ENCODE results near the gene DSP.

DSP gene

GRCh38 chr6:7542874-7543624 is 1.6 kb downstream of the DSP start:
- TF ChIP-seq, protein P1, sequence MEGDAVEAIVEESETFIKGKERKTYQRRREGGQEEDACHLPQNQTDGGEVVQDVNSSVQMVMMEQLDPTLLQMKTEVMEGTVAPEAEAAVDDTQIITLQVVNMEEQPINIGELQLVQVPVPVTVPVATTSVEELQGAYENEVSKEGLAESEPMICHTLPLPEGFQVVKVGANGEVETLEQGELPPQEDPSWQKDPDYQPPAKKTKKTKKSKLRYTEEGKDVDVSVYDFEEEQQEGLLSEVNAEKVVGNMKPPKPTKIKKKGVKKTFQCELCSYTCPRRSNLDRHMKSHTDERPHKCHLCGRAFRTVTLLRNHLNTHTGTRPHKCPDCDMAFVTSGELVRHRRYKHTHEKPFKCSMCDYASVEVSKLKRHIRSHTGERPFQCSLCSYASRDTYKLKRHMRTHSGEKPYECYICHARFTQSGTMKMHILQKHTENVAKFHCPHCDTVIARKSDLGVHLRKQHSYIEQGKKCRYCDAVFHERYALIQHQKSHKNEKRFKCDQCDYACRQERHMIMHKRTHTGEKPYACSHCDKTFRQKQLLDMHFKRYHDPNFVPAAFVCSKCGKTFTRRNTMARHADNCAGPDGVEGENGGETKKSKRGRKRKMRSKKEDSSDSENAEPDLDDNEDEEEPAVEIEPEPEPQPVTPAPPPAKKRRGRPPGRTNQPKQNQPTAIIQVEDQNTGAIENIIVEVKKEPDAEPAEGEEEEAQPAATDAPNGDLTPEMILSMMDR (IDR thresholded peaks at IDR 0.05; ENCODE audit: low read length, missing control alignments): no peak
- peak overlapping the region; percentile 55 for H3K4me3 ChIP-seq (replicated peaks; ENCODE audit: low read depth, low read length)
- DNase-seq (ENCODE audit: low read depth): peak; percentile 47

DNA sequence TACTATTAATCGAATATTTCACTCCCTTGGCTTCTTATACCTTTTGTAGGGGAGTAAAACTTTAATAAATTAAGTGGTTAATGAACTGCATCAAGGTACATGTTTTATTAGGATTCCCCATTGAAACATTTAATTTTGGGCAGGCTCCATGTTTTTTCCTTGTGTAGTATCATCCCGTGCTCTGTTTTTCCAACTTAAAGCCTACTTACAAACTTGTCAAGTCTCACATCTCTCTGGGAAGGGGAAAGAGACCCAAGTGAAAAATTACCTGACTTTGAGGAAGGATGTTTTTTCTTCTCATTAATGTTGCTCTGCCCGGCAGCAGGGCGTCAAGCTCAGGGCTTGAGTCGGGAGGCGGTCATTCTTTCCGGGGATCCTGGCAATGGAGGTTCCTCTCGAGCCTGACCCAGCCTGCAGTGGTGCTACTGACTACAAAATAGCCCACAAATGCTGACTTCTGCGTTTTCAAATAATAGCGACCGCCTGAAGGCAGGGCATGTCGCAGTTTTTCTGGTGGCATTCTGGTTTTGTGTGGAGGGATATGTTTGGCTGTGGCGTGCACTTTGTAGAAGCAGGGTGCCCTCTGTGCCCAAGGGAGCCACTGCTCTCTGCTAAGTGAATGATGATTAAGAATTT is 2.4 kb downstream of the DSP start:
- no peak overlapping the region for H3K4me3 ChIP-seq (replicated peaks; ENCODE audit: low read depth, low read length)
- TF ChIP-seq, protein P1 (IDR thresholded peaks at IDR 0.05; ENCODE audit: low read length, missing control alignments): no peak
- DNase-seq (ENCODE audit: low read depth): no peak

DNA sequence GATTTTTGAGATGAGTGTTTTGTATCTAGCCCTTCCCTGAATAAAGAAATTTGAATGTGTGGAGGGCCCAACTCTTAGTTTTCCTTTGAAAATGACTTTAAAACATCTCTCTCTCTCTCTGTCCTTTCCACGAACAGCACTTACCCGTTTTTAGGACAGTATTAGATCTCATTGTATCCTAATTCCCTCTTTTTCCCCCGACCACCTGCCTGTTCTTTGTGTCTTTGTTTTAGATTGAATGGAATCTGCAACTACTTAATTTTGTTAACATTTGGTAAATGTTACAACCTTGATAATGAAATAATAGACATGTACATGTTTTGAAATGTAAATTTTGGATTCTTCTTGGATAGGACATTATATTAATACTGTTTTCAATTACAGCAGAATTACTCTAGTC is 3.1 kb downstream of the DSP start:
- DNase-seq (ENCODE audit: low read depth): no peak
- TF ChIP-seq, protein P1 (IDR thresholded peaks at IDR 0.05; ENCODE audit: low read length, missing control alignments): no peak
- no peak overlapping the region for H3K4me3 ChIP-seq (replicated peaks; ENCODE audit: low read depth, low read length)

DNA sequence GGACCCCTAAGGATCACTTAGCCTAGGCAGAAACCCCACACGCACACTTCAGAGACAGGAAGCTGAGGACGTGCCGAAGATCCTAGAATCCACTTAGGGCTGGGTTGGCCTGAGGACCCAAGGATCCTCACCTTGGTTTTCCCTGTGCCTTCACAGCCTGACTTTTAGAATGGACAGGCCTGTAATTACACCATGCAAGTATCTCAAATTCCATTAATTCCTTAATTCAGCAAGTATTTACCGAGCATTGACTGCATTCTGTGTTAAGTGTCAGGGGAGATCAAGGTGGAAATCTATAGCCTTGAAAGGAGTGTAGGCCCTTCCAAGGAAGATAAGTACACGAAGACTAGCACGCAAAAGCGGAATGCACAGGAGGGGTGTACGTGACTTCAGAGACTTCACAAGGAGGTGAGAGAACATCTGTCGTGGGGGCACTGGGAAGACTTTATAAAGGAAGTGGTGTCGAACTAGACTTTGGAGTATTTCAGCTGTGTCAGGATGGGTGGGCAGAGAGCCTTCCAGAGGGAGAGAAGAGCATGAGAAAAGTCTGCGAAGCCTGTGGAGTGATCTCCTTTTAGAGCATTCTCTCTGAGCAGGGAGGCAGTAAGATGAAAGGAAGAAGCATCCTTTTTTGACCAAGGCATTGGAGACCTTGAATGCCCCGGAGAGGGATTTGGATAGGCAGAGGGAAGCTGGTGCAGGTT is 4.0 kb downstream of the DSP start:
- no peak overlapping the region for H3K4me3 ChIP-seq (replicated peaks; ENCODE audit: low read depth, low read length)

DNA sequence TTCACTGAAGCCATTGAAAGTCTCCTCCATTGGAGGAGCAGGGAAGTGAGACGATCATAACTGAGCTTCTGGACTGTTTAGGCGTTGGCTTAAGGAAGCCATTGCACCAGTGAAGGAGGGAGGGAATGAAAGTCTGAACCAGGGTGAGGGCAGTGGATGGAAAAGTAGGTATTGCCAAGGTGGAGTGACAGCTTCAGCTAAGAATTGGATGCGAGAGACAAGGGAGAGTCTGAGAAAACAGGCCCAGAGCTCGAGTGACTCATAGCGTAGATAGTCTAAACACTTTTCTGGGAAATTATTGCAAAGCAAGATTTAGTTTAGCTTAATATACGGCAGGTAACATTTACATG is 4.5 kb downstream of the DSP start:
- no peak for DNase-seq (ENCODE audit: low read depth)
- TF ChIP-seq, protein P1 (IDR thresholded peaks at IDR 0.05; ENCODE audit: low read length, missing control alignments): no peak
- no peak overlapping the region for H3K4me3 ChIP-seq (replicated peaks; ENCODE audit: low read depth, low read length)

More for the DNA sequence above, 4.0 kb downstream of the DSP start:
- no peak for DNase-seq (ENCODE audit: low read depth)
- TF ChIP-seq, protein P1 (IDR thresholded peaks at IDR 0.05; ENCODE audit: low read length, missing control alignments): no peak

- H3K4me3 ChIP-seq (replicated peaks; ENCODE audit: low read depth, low read length): no peak overlapping the region
- TF ChIP-seq, protein P1 (IDR thresholded peaks at IDR 0.05; ENCODE audit: low read length, missing control alignments): no peak
- DNase-seq (ENCODE audit: low read depth): no peak
Measured at GRCh38 chr6:7546383-7546782, 4.9 kb downstream of the DSP start.
